HL-60 (cell line): ENCODE measurements around the gene BTG2.

ENCODE experiments used
- DNase-seq, 2 experiments: peaks; one replicate each; pipeline ENCODE4 v3.0.0-alpha.2; 2010 to 2020; ENCODE audit warnings: low read depth in 1 of 2, low spot score in 1 of 2
- H3K27ac ChIP-seq: fragments of 250-450 bp; sonication (Bioruptor Pico); replicated peaks from 2 replicates; pipeline ENCODE4 v1.5.1; 2020; ENCODE audit warnings: mild to moderate bottlenecking, moderate library complexity
- H3K27me3 ChIP-seq: fragments of 250-450 bp; sonication (Bioruptor Pico); 2 replicates; pipeline ENCODE4 v1.5.1; 2021; ENCODE audit warnings: mild to moderate bottlenecking, moderate library complexity; ENCODE audit not compliant: insufficient read depth, poor library complexity, severe bottlenecking
- H3K4me3 ChIP-seq: replicated peaks from 2 replicates; pipeline ENCODE4 v1.5.1; 2011; ENCODE audit warnings: mild to moderate bottlenecking, control low read depth, low read length; ENCODE audit not compliant: insufficient read depth
- CTCF ChIP-seq: IDR thresholded peaks from one replicate; pipeline ENCODE4 v1.5.1; 2011; ENCODE audit warnings: low read length, control low read depth, inconsistent platforms; ENCODE audit not compliant: insufficient read depth
- GABPA ChIP-seq: IDR thresholded peaks from 2 replicates; pipeline ENCODE4 v1.6.1; 2012; ENCODE audit warnings: low read depth
- POLR2AphosphoS5 ChIP-seq: IDR thresholded peaks from 2 replicates; pipeline ENCODE4 v1.6.1; 2012; ENCODE audit warnings: low read depth
- REST ChIP-seq: IDR thresholded peaks from 2 replicates; pipeline ENCODE4 v1.6.1; 2012; ENCODE audit warnings: low read depth; ENCODE audit not compliant: insufficient replicate concordance
- SPI1 ChIP-seq: IDR thresholded peaks from 2 replicates; pipeline ENCODE4 v1.6.1; 2012; ENCODE audit warnings: low read depth, mild to moderate bottlenecking, borderline replicate concordance

Gene BTG2

GRCh38 chr1:203354246-203354645, 48.9 kb downstream of the BTG2 start:
- no peak for DNase-seq
- H3K4me3 ChIP-seq, result no peak overlapping the region
- H3K27me3 ChIP-seq, result peaks cover 10% of the 10 kb centered on the region
- TF ChIP-seq SPI1 (no peak), GABPA (no peak), POLR2AphosphoS5 (no peak), CTCF (no peak), REST (no peak)
- no peak overlapping the region for H3K27ac ChIP-seq

GRCh38 chr1:203359010-203359571, 53.8 kb downstream of the BTG2 start:
- no peak for DNase-seq
- Histone ChIP-seq H3K27ac (no peak overlapping the region), H3K27me3 (peaks cover 2% of the 10 kb centered on the region), H3K4me3 (no peak overlapping the region)
- TF ChIP-seq REST, result no peak
- no peak for TF ChIP-seq GABPA
- TF ChIP-seq SPI1, result no peak
- TF ChIP-seq CTCF, result no peak
- no peak for TF ChIP-seq POLR2AphosphoS5
